Measurements from ENCODE around the gene ENG.

Gene ENG

GRCh38 chr9:127856094-127856728 lies 1.8 kb upstream of the ENG start:
- no peak for DNase-seq (ENCODE audit: extremely low read depth, low read depth)
- H3K4me3 ChIP-seq (replicated peaks; ENCODE audit: low read depth, low read length) = no peak overlapping the region
- TF ChIP-seq CTCF (IDR thresholded peaks at IDR 0.05; ENCODE audit: low read depth, low read length, missing control alignments) = no peak

- no peak for DNase-seq (ENCODE audit: extremely low read depth, low read depth)
- H3K4me3 ChIP-seq (replicated peaks; ENCODE audit: low read depth, low read length) = no peak overlapping the region
- no peak for TF ChIP-seq CTCF (IDR thresholded peaks at IDR 0.05; ENCODE audit: low read depth, low read length, missing control alignments)
These were observed 1.1 kb upstream of the ENG start for GRCh38 chr9:127855522-127855921.

- TF ChIP-seq CTCF (IDR thresholded peaks at IDR 0.05; ENCODE audit: low read depth, low read length, missing control alignments) = no peak
- peak overlapping the region; percentile 93; the same call in 1 of the 2 replicates for H3K4me3 ChIP-seq (replicated peaks; ENCODE audit: low read depth, low read length)
- no peak for DNase-seq (ENCODE audit: extremely low read depth, low read depth)
These were observed 502 bp upstream of the ENG start for GRCh38 chr9:127854960-127855359.

GRCh38 chr9:127853312-127854183 lies 910 bp downstream of the ENG start:
- DNase-seq (ENCODE audit: extremely low read depth, low read depth) = no peak
- peak overlapping the region; percentile 93 for H3K4me3 ChIP-seq (replicated peaks; ENCODE audit: low read depth, low read length)

GRCh38 chr9:127852829-127853228 lies 1.6 kb downstream of the ENG start:
- H3K4me3 ChIP-seq (replicated peaks; ENCODE audit: low read depth, low read length) = peak overlapping the region; percentile 93
- no peak for DNase-seq (ENCODE audit: extremely low read depth, low read depth)

More at GRCh38 chr9:127853312-127854183, 910 bp downstream of the ENG start:
- no peak for TF ChIP-seq CTCF (IDR thresholded peaks at IDR 0.05; ENCODE audit: low read depth, low read length, missing control alignments)

GRCh38 chr9:127850286-127850830 lies 4.1 kb downstream of the ENG start:
- H3K4me3 ChIP-seq (replicated peaks; ENCODE audit: low read depth, low read length) = no peak overlapping the region
- no peak for TF ChIP-seq CTCF (IDR thresholded peaks at IDR 0.05; ENCODE audit: low read depth, low read length, missing control alignments)

More at GRCh38 chr9:127852829-127853228, 1.6 kb downstream of the ENG start:
- TF ChIP-seq CTCF (IDR thresholded peaks at IDR 0.05; ENCODE audit: low read depth, low read length, missing control alignments) = no peak

More at GRCh38 chr9:127850286-127850830, 4.1 kb downstream of the ENG start:
- no peak for DNase-seq (ENCODE audit: extremely low read depth, low read depth)
